HG03521 (cell line): ENCODE data around the gene PIWIL1.

Source experiments
- ATAC-seq: cut with Tn5 transposase; IDR thresholded peaks from one replicate; pipeline ENCODE4 v1.9.1; 2021; ENCODE audit warnings: mild to moderate bottlenecking, moderate library complexity; ENCODE audit not compliant: unreplicated experiment

Gene PIWIL1

GRCh38 chr12:130336723-130337487 lies 782 bp upstream of the PIWIL1 start:
- no peak for ATAC-seq

GRCh38 chr12:130338794-130339601 lies 1.3 kb downstream of the PIWIL1 start:
- no peak for ATAC-seq

- ATAC-seq = no peak
These were observed 2.3 kb downstream of the PIWIL1 start for GRCh38 chr12:130339951-130340350.

- no peak for ATAC-seq
These were observed 4.8 kb downstream of the PIWIL1 start for GRCh38 chr12:130342442-130342841.

- ATAC-seq = no peak
These were observed 5.2 kb downstream of the PIWIL1 start for GRCh38 chr12:130342842-130343241.

- ATAC-seq = no peak
These were observed 6.8 kb downstream of the PIWIL1 start for GRCh38 chr12:130344529-130344928.

- no peak for ATAC-seq
These were observed 7.6 kb downstream of the PIWIL1 start for GRCh38 chr12:130345292-130345691.

GRCh38 chr12:130347588-130347987 lies 9.9 kb downstream of the PIWIL1 start:
- no peak for ATAC-seq

- no peak for ATAC-seq
These were observed 13.0 kb downstream of the PIWIL1 start for GRCh38 chr12:130350715-130351114.

GRCh38 chr12:130351326-130351725 lies 13.6 kb downstream of the PIWIL1 start:
- no peak for ATAC-seq

- ATAC-seq = no peak
These were observed 15.4 kb downstream of the PIWIL1 start for GRCh38 chr12:130353081-130353480.

GRCh38 chr12:130354407-130354806 lies 16.7 kb downstream of the PIWIL1 start:
- no peak for ATAC-seq

GRCh38 chr12:130356222-130356621 lies 18.5 kb downstream of the PIWIL1 start:
- ATAC-seq = no peak

- no peak for ATAC-seq
These were observed 19.6 kb downstream of the PIWIL1 start for GRCh38 chr12:130357241-130357640.

GRCh38 chr12:130357729-130358330 lies 20.1 kb downstream of the PIWIL1 start:
- no peak for ATAC-seq

- no peak for ATAC-seq
These were observed 24.4 kb downstream of the PIWIL1 start for GRCh38 chr12:130362060-130362459.

- no peak for ATAC-seq
These were observed 26.9 kb downstream of the PIWIL1 start for GRCh38 chr12:130364578-130364977.

- ATAC-seq = no peak
These were observed 28.5 kb downstream of the PIWIL1 start for GRCh38 chr12:130366159-130366558.

GRCh38 chr12:130367003-130367402 lies 29.3 kb downstream of the PIWIL1 start:
- no peak for ATAC-seq

GRCh38 chr12:130367523-130367922 lies 29.8 kb downstream of the PIWIL1 start:
- no peak for ATAC-seq

GRCh38 chr12:130369816-130370215 lies 32.1 kb downstream of the PIWIL1 start:
- no peak for ATAC-seq

GRCh38 chr12:130371296-130371695 lies 33.6 kb downstream of the PIWIL1 start:
- ATAC-seq = no peak
